Measurements from ENCODE around the gene PCDHGA11. TPM values are rescaled to one million over a fixed set of nuclear protein-coding genes. Genes with fewer than 3 reads are reported as not detected.
"Not testable (repeated sequence)": the region's sequence is repeated elsewhere in the genome, so short reads cannot be mapped to it uniquely, and the experiment has no call there.

The PCDHGA11 gene
- total RNA-seq, 2 experiments from 2014 or later: 4.1 to 6.8 TPM

DNA sequence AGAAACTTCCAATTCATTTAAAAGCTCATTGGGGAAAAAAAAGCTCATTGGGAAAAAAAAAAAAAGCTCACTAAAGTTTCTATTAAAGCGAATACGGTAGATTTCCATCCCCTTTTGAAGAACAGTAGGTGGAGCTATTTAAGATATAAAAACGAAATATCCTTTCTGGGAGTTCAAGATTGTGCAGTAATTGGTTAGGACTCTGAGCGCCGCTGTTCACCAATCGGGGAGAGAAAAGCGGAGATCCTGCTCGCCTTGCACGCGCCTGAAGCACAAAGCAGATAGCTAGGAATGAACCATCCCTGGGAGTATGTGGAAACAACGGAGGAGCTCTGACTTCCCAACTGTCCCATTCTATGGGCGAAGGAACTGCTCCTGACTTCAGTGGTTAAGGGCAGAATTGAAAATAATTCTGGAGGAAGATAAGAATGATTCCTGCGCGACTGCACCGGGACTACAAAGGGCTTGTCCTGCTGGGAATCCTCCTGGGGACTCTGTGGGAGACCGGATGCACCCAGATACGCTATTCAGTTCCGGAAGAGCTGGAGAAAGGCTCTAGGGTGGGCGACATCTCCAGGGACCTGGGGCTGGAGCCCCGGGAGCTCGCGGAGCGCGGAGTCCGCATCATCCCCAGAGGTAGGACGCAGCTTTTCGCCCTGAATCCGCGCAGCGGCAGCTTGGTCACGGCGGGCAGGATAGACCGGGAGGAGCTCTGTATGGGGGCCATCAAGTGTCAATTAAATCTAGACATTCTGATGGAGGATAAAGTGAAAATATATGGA lies 9.7 kb downstream of the PCDHGA11 start, which contains the start of gene PCDHGA12:
Gene PCDHGA12 (plus strand): TSS at position 176 of the 782 bp plus-strand sequence. CDS start 253 bp downstream, at position 429.
- TF ChIP-seq, protein P1, sequence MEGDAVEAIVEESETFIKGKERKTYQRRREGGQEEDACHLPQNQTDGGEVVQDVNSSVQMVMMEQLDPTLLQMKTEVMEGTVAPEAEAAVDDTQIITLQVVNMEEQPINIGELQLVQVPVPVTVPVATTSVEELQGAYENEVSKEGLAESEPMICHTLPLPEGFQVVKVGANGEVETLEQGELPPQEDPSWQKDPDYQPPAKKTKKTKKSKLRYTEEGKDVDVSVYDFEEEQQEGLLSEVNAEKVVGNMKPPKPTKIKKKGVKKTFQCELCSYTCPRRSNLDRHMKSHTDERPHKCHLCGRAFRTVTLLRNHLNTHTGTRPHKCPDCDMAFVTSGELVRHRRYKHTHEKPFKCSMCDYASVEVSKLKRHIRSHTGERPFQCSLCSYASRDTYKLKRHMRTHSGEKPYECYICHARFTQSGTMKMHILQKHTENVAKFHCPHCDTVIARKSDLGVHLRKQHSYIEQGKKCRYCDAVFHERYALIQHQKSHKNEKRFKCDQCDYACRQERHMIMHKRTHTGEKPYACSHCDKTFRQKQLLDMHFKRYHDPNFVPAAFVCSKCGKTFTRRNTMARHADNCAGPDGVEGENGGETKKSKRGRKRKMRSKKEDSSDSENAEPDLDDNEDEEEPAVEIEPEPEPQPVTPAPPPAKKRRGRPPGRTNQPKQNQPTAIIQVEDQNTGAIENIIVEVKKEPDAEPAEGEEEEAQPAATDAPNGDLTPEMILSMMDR (conservative IDR thresholded peaks at IDR 0.05; ENCODE audit: low read length): peak; percentile 85
- no peak for TF ChIP-seq EZH2phosphoT487 (IDR thresholded peaks at IDR 0.05; ENCODE audit: borderline replicate concordance, low read depth, low read length)
- no peaks in the 10 kb centered on the region for H3K79me2 ChIP-seq (ENCODE audit: insufficient read depth, low read depth, low read length)
- no peak within 1 kb of the TSS for H2AFZ ChIP-seq (ENCODE audit: low read length)
- BruUV-seq (replicated peaks): no TSS peak
- H3K27ac ChIP-seq (ENCODE audit: low read depth, low read length, poor library complexity, severe bottlenecking): no peak within 1 kb of the TSS
- ChIA-PET POLR2A (interaction anchor here (0.6 to 1.6 kb wide), 7 partner anchors 9 to 100 kb away, joined by 3 to 6 read pairs (median 3); partner anchors contain the start of gene PCDHGA11), CTCF (ENCODE audit: unreplicated experiment) (interaction anchor here (0.6 to 1.9 kb wide), 11 partner anchors 9 to 133 kb away, joined by 3 to 10 read pairs (median 3); partner anchors contain the start of gene PCDHGB7)
- H3K4me1 ChIP-seq (ENCODE audit: insufficient read depth, low read length, poor library complexity, severe bottlenecking): no peaks in the 10 kb centered on the region
- H3K9me2 ChIP-seq (ENCODE audit: insufficient read depth, low read length): no peaks in the 10 kb centered on the region
- intact Hi-C loops (cut with micrococcal nuclease; ENCODE audit: unreplicated experiment): no loop called here
- peak within 1 kb of the TSS; percentile 20; the same call in 1 of the 2 replicates for H3K4me2 ChIP-seq (ENCODE audit: low read length)
- no peak within 1 kb of the TSS for H3K4me3 ChIP-seq (ENCODE audit: low read depth, low read length, poor library complexity, severe bottlenecking)
- H4K20me1 ChIP-seq (ENCODE audit: insufficient read depth, low read length): no peaks in the 10 kb centered on the region
- no peaks in the 10 kb centered on the region for H3K36me3 ChIP-seq (ENCODE audit: insufficient read depth, low read length)
- peak; percentile 76 for DNase-seq (ENCODE audit: low spot score)
- no peaks in the 10 kb centered on the region for H3K9me3 ChIP-seq (ENCODE audit: low read length)

DNA sequence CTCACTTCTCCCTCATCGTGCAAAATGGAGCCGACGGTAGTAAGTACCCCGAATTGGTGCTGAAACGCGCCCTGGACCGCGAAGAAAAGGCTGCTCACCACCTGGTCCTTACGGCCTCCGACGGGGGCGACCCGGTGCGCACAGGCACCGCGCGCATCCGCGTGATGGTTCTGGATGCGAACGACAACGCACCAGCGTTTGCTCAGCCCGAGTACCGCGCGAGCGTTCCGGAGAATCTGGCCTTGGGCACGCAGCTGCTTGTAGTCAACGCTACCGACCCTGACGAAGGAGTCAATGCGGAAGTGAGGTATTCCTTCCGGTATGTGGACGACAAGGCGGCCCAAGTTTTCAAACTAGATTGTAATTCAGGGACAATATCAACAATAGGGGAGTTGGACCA lies 10.4 kb downstream of the PCDHGA11 start:
- no peaks in the 10 kb centered on the region for H3K9me3 ChIP-seq (ENCODE audit: low read length)
- H3K27ac ChIP-seq (ENCODE audit: low read depth, low read length, poor library complexity, severe bottlenecking): no peak overlapping the region
- TF ChIP-seq EZH2phosphoT487 (IDR thresholded peaks at IDR 0.05; ENCODE audit: borderline replicate concordance, low read depth, low read length): no peak
- TF ChIP-seq, protein P1 (conservative IDR thresholded peaks at IDR 0.05; ENCODE audit: low read length): no peak
- H3K4me2 ChIP-seq (ENCODE audit: low read length): no peak overlapping the region; the same call in 1 of the 2 replicates
- no peak overlapping the region for H2AFZ ChIP-seq (ENCODE audit: low read length)
- no peaks in the 10 kb centered on the region for H3K4me1 ChIP-seq (ENCODE audit: insufficient read depth, low read length, poor library complexity, severe bottlenecking)
- H3K36me3 ChIP-seq (ENCODE audit: insufficient read depth, low read length): no peaks in the 10 kb centered on the region
- ChIA-PET POLR2A (interaction anchor here (1.2 kb wide), 1 partner anchor 10 kb away, joined by 3 read pairs; the partner anchor contains the start of gene PCDHGA11), CTCF (ENCODE audit: unreplicated experiment) (interaction anchor here (0.6 to 1.9 kb wide), 3 partner anchors 40 to 82 kb away, joined by 3 to 10 read pairs (median 3); no protein-coding TSS in a partner anchor)
- BruUV-seq (replicated peaks): no TSS peak
- no peaks in the 10 kb centered on the region for H3K79me2 ChIP-seq (ENCODE audit: insufficient read depth, low read depth, low read length)
- intact Hi-C loops (cut with micrococcal nuclease; ENCODE audit: unreplicated experiment): no loop called here
- no peaks in the 10 kb centered on the region for H3K9me2 ChIP-seq (ENCODE audit: insufficient read depth, low read length)
- DNase-seq (ENCODE audit: low spot score): no peak
- no peak overlapping the region for H3K4me3 ChIP-seq (ENCODE audit: low read depth, low read length, poor library complexity, severe bottlenecking)
- H4K20me1 ChIP-seq (ENCODE audit: insufficient read depth, low read length): no peaks in the 10 kb centered on the region

DNA sequence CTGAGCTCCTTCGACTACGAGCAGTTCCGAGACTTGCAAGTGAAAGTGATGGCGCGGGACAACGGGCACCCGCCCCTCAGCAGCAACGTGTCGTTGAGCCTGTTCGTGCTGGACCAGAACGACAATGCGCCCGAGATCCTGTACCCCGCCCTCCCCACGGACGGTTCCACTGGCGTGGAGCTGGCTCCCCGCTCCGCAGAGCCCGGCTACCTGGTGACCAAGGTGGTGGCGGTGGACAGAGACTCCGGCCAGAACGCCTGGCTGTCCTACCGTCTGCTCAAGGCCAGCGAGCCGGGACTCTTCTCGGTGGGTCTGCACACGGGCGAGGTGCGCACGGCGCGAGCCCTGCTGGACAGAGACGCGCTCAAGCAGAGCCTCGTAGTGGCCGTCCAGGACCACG lies 11.5 kb downstream of the PCDHGA11 start:
- CTCF ChIA-PET (ENCODE audit: unreplicated experiment); H3K79me2 ChIP-seq (ENCODE audit: insufficient read depth, low read depth, low read length); H3K36me3 ChIP-seq (ENCODE audit: insufficient read depth, low read length); H3K4me3 ChIP-seq (ENCODE audit: low read depth, low read length, poor library complexity, severe bottlenecking); DNase-seq (ENCODE audit: low spot score); H2AFZ ChIP-seq (ENCODE audit: low read length); H3K27ac ChIP-seq (ENCODE audit: low read depth, low read length, poor library complexity, severe bottlenecking); H3K9me2 ChIP-seq (ENCODE audit: insufficient read depth, low read length); H3K4me1 ChIP-seq (ENCODE audit: insufficient read depth, low read length, poor library complexity, severe bottlenecking); H3K9me3 ChIP-seq (ENCODE audit: low read length); intact Hi-C loops (cut with micrococcal nuclease; ENCODE audit: unreplicated experiment); H3K4me2 ChIP-seq (ENCODE audit: low read length); POLR2A ChIA-PET; BruUV-seq (replicated peaks); H4K20me1 ChIP-seq (ENCODE audit: insufficient read depth, low read length): not testable (repeated sequence)

DNA sequence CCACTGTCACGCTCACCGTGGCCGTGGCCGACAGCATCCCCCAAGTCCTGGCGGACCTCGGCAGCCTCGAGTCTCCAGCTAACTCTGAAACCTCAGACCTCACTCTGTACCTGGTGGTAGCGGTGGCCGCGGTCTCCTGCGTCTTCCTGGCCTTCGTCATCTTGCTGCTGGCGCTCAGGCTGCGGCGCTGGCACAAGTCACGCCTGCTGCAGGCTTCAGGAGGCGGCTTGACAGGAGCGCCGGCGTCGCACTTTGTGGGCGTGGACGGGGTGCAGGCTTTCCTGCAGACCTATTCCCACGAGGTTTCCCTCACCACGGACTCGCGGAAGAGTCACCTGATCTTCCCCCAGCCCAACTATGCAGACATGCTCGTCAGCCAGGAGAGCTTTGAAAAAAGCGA lies 11.9 kb downstream of the PCDHGA11 start:
- H2AFZ ChIP-seq (ENCODE audit: low read length); H3K4me1 ChIP-seq (ENCODE audit: insufficient read depth, low read length, poor library complexity, severe bottlenecking); intact Hi-C loops (cut with micrococcal nuclease; ENCODE audit: unreplicated experiment); H3K79me2 ChIP-seq (ENCODE audit: insufficient read depth, low read depth, low read length); DNase-seq (ENCODE audit: low spot score); H4K20me1 ChIP-seq (ENCODE audit: insufficient read depth, low read length); H3K9me2 ChIP-seq (ENCODE audit: insufficient read depth, low read length); CTCF ChIA-PET (ENCODE audit: unreplicated experiment); POLR2A ChIA-PET; H3K36me3 ChIP-seq (ENCODE audit: insufficient read depth, low read length); H3K4me2 ChIP-seq (ENCODE audit: low read length); H3K27ac ChIP-seq (ENCODE audit: low read depth, low read length, poor library complexity, severe bottlenecking); BruUV-seq (replicated peaks); H3K9me3 ChIP-seq (ENCODE audit: low read length); H3K4me3 ChIP-seq (ENCODE audit: low read depth, low read length, poor library complexity, severe bottlenecking): not testable (repeated sequence)
